SK-N-SH (cell line): ENCODE measurements around the gene ACSS1. TPM values are rescaled to one million over a fixed set of nuclear protein-coding genes. Genes with fewer than 3 reads are reported as not detected.
A peak's percentile ranks its signal among the peaks of the same experiment; 100 is the strongest.

Experiments used
- CTCF ChIA-PET: fragments of 300-600, 350-600 bp; formaldehyde crosslinking; extraction: SDS; loops from one replicate; lab custom pipeline; 2021; lab: Yijun Ruan, JAX
- POLR2A ChIA-PET: fragments of 350-600 bp; sonication (Branson Sonifier 250); formaldehyde crosslinking; extraction: SDS; loops from one replicate; lab custom pipeline; 2020; ENCODE audit warnings: antibody characterized with exemption, inconsistent platforms; lab: Yijun Ruan, JAX
- DNase-seq: peaks from one replicate; pipeline ENCODE4 v3.0.0; 2012
- H2AFZ ChIP-seq: fragments of 200-600 bp; sonication (generic); 2 replicates; pipeline ENCODE4 v1.8.1; 2016; ENCODE audit warnings: antibody characterized with exemption, mild to moderate bottlenecking, low read depth
- H3F3A ChIP-seq: fragments of 200-600 bp; sonication (generic); replicated peaks from 2 replicates; pipeline ENCODE3; 2016; ENCODE audit warnings: antibody characterized with exemption, mild to moderate bottlenecking; ENCODE audit not compliant: insufficient read depth
- H3K27ac ChIP-seq, 2 experiments: fragments of 200-500 bp in 1 of 2; fragments of 200-600 bp in 1 of 2; sonication (Bioruptor generic) in 1 of 2; sonication (generic), shearing (Covaris generic) in 1 of 2; 2 replicates each; pipeline versions ENCODE4 v1.5.1 to v1.6.1; 2014 to 2016; ENCODE audit warnings: low read depth in 2 of 2, inconsistent platforms in 1 of 2, low read length in 1 of 2, mild to moderate bottlenecking in 1 of 2, mixed read lengths in 1 of 2
- H3K27me3 ChIP-seq: fragments of 200-600 bp; sonication (generic), shearing (Covaris generic); 2 replicates; pipeline ENCODE4 v1.6.1; 2016; ENCODE audit warnings: mixed run types; ENCODE audit not compliant: insufficient read depth
- H3K36me3 ChIP-seq, 2 experiments: fragments of 200-500 bp in 1 of 2; fragments of 200-600 bp in 1 of 2; sonication (Bioruptor generic) in 1 of 2; sonication (generic) in 1 of 2; replicated peaks in 1 of 2; 2 replicates each; pipeline versions ENCODE3 to v1.5.1; 2014 to 2016; ENCODE audit warnings: low read length in 1 of 2, mild to moderate bottlenecking in 1 of 2; ENCODE audit not compliant: insufficient read depth in 2 of 2, control insufficient read depth in 1 of 2
- H3K4me1 ChIP-seq, 2 experiments: fragments of 200-500 bp in 1 of 2; fragments of 200-600 bp in 1 of 2; sonication (Bioruptor generic) in 1 of 2; sonication (generic), shearing (Covaris generic) in 1 of 2; 2 replicates each; pipeline versions ENCODE4 v1.5.1 to v1.6.1; 2014 to 2016; ENCODE audit warnings: low read depth in 1 of 2, low read length in 1 of 2, mixed run types in 1 of 2; ENCODE audit not compliant: insufficient read depth in 2 of 2, control insufficient read depth in 1 of 2
- H3K4me2 ChIP-seq: fragments of 200-600 bp; sonication (generic), shearing (Covaris generic); 2 replicates; pipeline ENCODE4 v1.6.1; 2017; ENCODE audit warnings: mixed run types
- H3K4me3 ChIP-seq, 2 experiments: fragments of 200-500 bp in 1 of 2; fragments of 200-600 bp in 1 of 2; sonication (Bioruptor generic) in 1 of 2; sonication (generic), shearing (Covaris generic) in 1 of 2; 2 replicates each; pipeline versions ENCODE4 v1.5.1 to v1.8.1; 2014 to 2016; ENCODE audit warnings: low read depth in 2 of 2, inconsistent platforms in 1 of 2, low read length in 1 of 2, mild to moderate bottlenecking in 1 of 2, mixed read lengths in 1 of 2, moderate library complexity in 1 of 2
- H3K79me2 ChIP-seq: fragments of 200-600 bp; sonication (generic); 2 replicates; pipeline ENCODE4 v1.8.1; 2017; ENCODE audit warnings: mild to moderate bottlenecking; ENCODE audit not compliant: insufficient read depth
- H3K9ac ChIP-seq: fragments of 200-600 bp; sonication (generic); 2 replicates; pipeline ENCODE4 v1.6.1; 2017; ENCODE audit warnings: mixed run types
- H3K9me2 ChIP-seq: fragments of 200-600 bp; sonication (generic); 2 replicates; pipeline ENCODE4 v1.6.1; 2017; ENCODE audit warnings: mixed run types
- H3K9me3 ChIP-seq: fragments of 200-600 bp; sonication (generic); 2 replicates; pipeline ENCODE4 v1.6.1; 2017; ENCODE audit warnings: mixed run types, mild to moderate bottlenecking, moderate library complexity
- H4K20me1 ChIP-seq: fragments of 200-600 bp; sonication (generic); 2 replicates; pipeline ENCODE4 v1.6.1; 2017; ENCODE audit warnings: mild to moderate bottlenecking, mixed run types; ENCODE audit not compliant: insufficient read depth
- ELF1 ChIP-seq: IDR thresholded peaks from 2 replicates; pipeline ENCODE4 v1.4.0; 2012
- MAX ChIP-seq: IDR thresholded peaks from 2 replicates; pipeline ENCODE4 v1.4.0; 2012; ENCODE audit warnings: low read depth
- NFIC ChIP-seq: IDR thresholded peaks from 2 replicates; pipeline ENCODE4 v1.4.0; 2012; ENCODE audit warnings: borderline replicate concordance
- NRF1 ChIP-seq: IDR thresholded peaks from 2 replicates; pipeline ENCODE4 v1.6.1; 2012; ENCODE audit warnings: low read depth, mild to moderate bottlenecking, low read length
- RCOR1 ChIP-seq: fragments of 150-350 bp; IDR thresholded peaks from 2 replicates; pipeline ENCODE4 v1.6.1; 2017; ENCODE audit warnings: antibody characterized with exemption, low read length
- TCF12 ChIP-seq: IDR thresholded peaks from 2 replicates; pipeline ENCODE4 v1.4.0; 2012
- ZBTB33 ChIP-seq: IDR thresholded peaks from 2 replicates; pipeline ENCODE4 v1.4.0; 2012; ENCODE audit warnings: low read depth, borderline replicate concordance
- WGBS: methylation state at CpG from one replicate; pipeline ENCODE4 v1.1.6; 2017; ENCODE audit warnings: low lambda C conversion rate; 5-methylcytosine and 5-hydroxymethylcytosine counted together
- polyA plus RNA-seq, 3 experiments: library from polyadenylated mRNA; depleted of rRNA; stranded (reverse); fragments of >200 nt; gene quantifications; 2 replicates each; pipeline ENCODE4 v1.2.3, GENCODE V29; 2012

ACSS1 gene
- polyA plus RNA-seq, 1 of the 3 experiments (the other 2 are of a cell fraction), result 2.0 TPM

- WGBS, result 90% methylated on average over 3 of the region's 3 CpGs
- no peak for TF ChIP-seq RCOR1
- no peak for TF ChIP-seq ZBTB33
- TF ChIP-seq, all 33 proteins: peak for 0
- Histone ChIP-seq H2AFZ (no peak overlapping the region), H3K27me3 (no peaks in the 10 kb centered on the region), H3K4me2 (no peak overlapping the region), H3K9ac (no peak overlapping the region), H3F3A (no peaks in the 10 kb centered on the region), H3K4me3 (no peak overlapping the region), H3K9me3 (no peaks in the 10 kb centered on the region), H3K27ac (no peak overlapping the region), H3K9me2 (no peaks in the 10 kb centered on the region), H3K36me3 (no peaks in the 10 kb centered on the region), H3K79me2 (no peaks in the 10 kb centered on the region), H4K20me1 (no peaks in the 10 kb centered on the region), H3K4me1 (peaks cover 0 to 6% of the 10 kb centered on the region in 2 experiments; a peak in 1 of 4 replicates)
- DNase-seq, result no peak
- POLR2A ChIA-PET, result no interaction called here
- CTCF ChIA-PET, result interaction anchor here (1.2 to 2.0 kb wide), 2 partner anchors 9 to 28 kb away, joined by 3 to 4 read pairs; no protein-coding TSS in a partner anchor
Measured at GRCh38 chr20:25033924-25034300, 24.0 kb downstream of the ACSS1 start.

- H3K79me2 ChIP-seq, result no peaks in the 10 kb centered on the region
- no peak overlapping the region for H2AFZ ChIP-seq
- no peaks in the 10 kb centered on the region for H3K36me3 ChIP-seq
- no peak overlapping the region for H3K4me2 ChIP-seq
- peaks cover 0 to 6% of the 10 kb centered on the region in 2 experiments; a peak in 1 of 4 replicates for H3K4me1 ChIP-seq
- H3K9me3 ChIP-seq, result no peaks in the 10 kb centered on the region
- H4K20me1 ChIP-seq, result no peaks in the 10 kb centered on the region
- no peaks in the 10 kb centered on the region for H3F3A ChIP-seq
- no peak overlapping the region for H3K9ac ChIP-seq
- peak; percentile 36 for DNase-seq
- H3K4me3 ChIP-seq, result no peak overlapping the region
- no peak overlapping the region for H3K27ac ChIP-seq
- 46% methylated on average over 6 of the region's 6 CpGs for whole genome bisulfite sequencing
- TF ChIP-seq NFIC (0 out of 2 replicates have a peak, but pooled peaks have one; percentile 16), TCF12 (peak; percentile 16; the same call in 1 of the 2 replicates), MAX (no peak), NRF1 (no peak), ELF1 (no peak)
- ChIA-PET POLR2A (no interaction called here), CTCF (interaction anchor here (1.2 to 2.0 kb wide), 3 partner anchors 8 to 39 kb away, joined by 3 to 4 read pairs (median 3); no protein-coding TSS in a partner anchor)
- H3K27me3 ChIP-seq, result no peaks in the 10 kb centered on the region
- no peaks in the 10 kb centered on the region for H3K9me2 ChIP-seq
Measured at GRCh38 chr20:25033265-25033923, 24.5 kb downstream of the ACSS1 start.
